H1 (cell line): Measurements from ENCODE around the gene NPFFR1. TPM values are rescaled to one million over a fixed set of nuclear protein-coding genes. Genes with fewer than 3 reads are reported as not detected.

Source experiments
- CTCF ChIA-PET: fragments of 300-600 bp; sonication (Branson Sonifier 250); formaldehyde crosslinking; loops from one replicate; lab custom pipeline; 2021; ENCODE audit not compliant: partially characterized antibody; lab: Charles Lee
- POLR2A ChIA-PET: fragments of 300-600 bp; sonication (Branson Sonifier 250); formaldehyde crosslinking; loops from one replicate; lab custom pipeline; 2021; ENCODE audit warnings: inconsistent platforms; ENCODE audit not compliant: partially characterized antibody; lab: Charles Lee
- DNase-seq, 2 experiments: peaks; one replicate each; pipeline versions ENCODE4 v3.0.0 to v3.0.0-alpha.2; 2010 to 2022; ENCODE audit warnings: low spot score in 2 of 2, low read depth in 1 of 2, mixed read lengths in 1 of 2
- FAIRE-seq: peaks from 2 replicates; lab custom pipeline; 2011; peaks lifted over from hg19 to GRCh38; lab: Jason Lieb, UNC
- H2AFZ ChIP-seq: 2 replicates; pipeline ENCODE4 v1.8.1; 2012; ENCODE audit warnings: low read length, inconsistent platforms
- H2AK5ac ChIP-seq: 2 replicates; pipeline ENCODE4 v1.6.1; 2013; ENCODE audit warnings: low read depth, low read length
- H2BK120ac ChIP-seq: replicated peaks from 2 replicates; pipeline ENCODE3; 2013; ENCODE audit warnings: low read depth, low read length, inconsistent platforms
- H2BK12ac ChIP-seq: 2 replicates; pipeline ENCODE4 v1.6.1; 2013; ENCODE audit warnings: low read depth, low read length
- H2BK15ac ChIP-seq: 2 replicates; pipeline ENCODE4 v1.6.1; 2013; ENCODE audit warnings: low read length
- H2BK20ac ChIP-seq: 2 replicates; pipeline ENCODE4 v1.6.1; 2013; ENCODE audit warnings: low read length
- H2BK5ac ChIP-seq: 2 replicates; pipeline ENCODE4 v1.6.1; 2013; ENCODE audit warnings: low read depth, low read length
- H3K14ac ChIP-seq: 2 replicates; pipeline ENCODE4 v1.6.1; 2013; ENCODE audit warnings: inconsistent platforms; ENCODE audit not compliant: insufficient read length
- H3K18ac ChIP-seq: 2 replicates; pipeline ENCODE4 v1.6.1; 2013; ENCODE audit warnings: low read length; ENCODE audit errors: extremely low read depth
- H3K23ac ChIP-seq: 2 replicates; pipeline ENCODE4 v1.6.1; 2013; ENCODE audit warnings: inconsistent platforms; ENCODE audit not compliant: insufficient read length
- H3K23me2 ChIP-seq: 2 replicates; pipeline ENCODE4 v1.6.1; 2013; ENCODE audit warnings: low read depth, low read length
- H3K27ac ChIP-seq: 2 replicates; pipeline ENCODE4 v1.6.1; 2011; ENCODE audit warnings: low read depth, low read length, inconsistent platforms
- H3K27me3 ChIP-seq, 4 experiments: replicated peaks in 1 of 4; 1 replicate in 1 of 4; 2 replicates in 3 of 4; pipeline versions ENCODE4 v1.6.1 to v1.8.1; 2011 to 2013; ENCODE audit warnings: low read length in 3 of 4, mild to moderate bottlenecking in 3 of 4, inconsistent platforms in 2 of 4, mixed read lengths in 2 of 4, moderate library complexity in 1 of 4; ENCODE audit not compliant: control insufficient read depth in 3 of 4, insufficient read depth in 3 of 4; ENCODE audit errors: extremely low read depth in 1 of 4
- H3K36me3 ChIP-seq, 4 experiments: 2 replicates each; pipeline versions ENCODE4 v1.6.1 to v1.8.1; 2011 to 2013; ENCODE audit warnings: mild to moderate bottlenecking in 4 of 4, low read length in 3 of 4, moderate library complexity in 2 of 4, control low read depth in 1 of 4, inconsistent platforms in 1 of 4; ENCODE audit not compliant: insufficient read depth in 4 of 4, control insufficient read depth in 2 of 4
- H3K4ac ChIP-seq: replicated peaks from 2 replicates; pipeline ENCODE3; 2013; ENCODE audit warnings: low read length, low read depth, mixed read lengths, inconsistent platforms; ENCODE audit not compliant: insufficient read length
- H3K4me1 ChIP-seq, 4 experiments: replicated peaks in 1 of 4; 1 replicate in 1 of 4; 2 replicates in 3 of 4; pipeline versions ENCODE4 v1.6.1 to v1.8.1; 2011 to 2013; ENCODE audit warnings: low read length in 3 of 4, inconsistent platforms in 2 of 4, mixed read lengths in 1 of 4; ENCODE audit not compliant: insufficient read depth in 4 of 4, control insufficient read depth in 3 of 4
- H3K4me2 ChIP-seq, 2 experiments: 2 replicates each; pipeline versions ENCODE4 v1.6.1 to v1.8.1; 2011 to 2013; ENCODE audit warnings: low read depth in 2 of 2, low read length in 2 of 2, control low read depth in 1 of 2, inconsistent platforms in 1 of 2, mild to moderate bottlenecking in 1 of 2; ENCODE audit not compliant: insufficient read depth in 1 of 2
- H3K4me3 ChIP-seq, 4 experiments: fragments of 200-600, 300-600 bp in 1 of 4; sonication (generic), shearing (Covaris generic), sonication (Bioruptor Twin) in 1 of 4; 2 replicates each; pipeline versions ENCODE4 v1.5.1 to v1.8.1; 2011 to 2016; ENCODE audit warnings: low read length in 4 of 4, low read depth in 3 of 4, control low read depth in 2 of 4, inconsistent platforms in 2 of 4, mild to moderate bottlenecking in 2 of 4, mixed read lengths in 1 of 4, moderate library complexity in 1 of 4; ENCODE audit not compliant: insufficient read depth in 2 of 4; ENCODE audit errors: extremely low read depth in 1 of 4
- H3K56ac ChIP-seq: replicated peaks from 2 replicates; pipeline ENCODE3; 2013; ENCODE audit warnings: low read depth, mild to moderate bottlenecking, mixed read lengths, low read length, inconsistent platforms; ENCODE audit not compliant: insufficient read length
- H3K79me1 ChIP-seq: 2 replicates; pipeline ENCODE4 v1.6.1; 2013; ENCODE audit warnings: low read depth, low read length, control low read depth
- H3K79me2 ChIP-seq, 2 experiments: 2 replicates each; pipeline versions ENCODE4 v1.6.1 to v1.8.1; 2012 to 2013; ENCODE audit warnings: low read length in 2 of 2, mild to moderate bottlenecking in 2 of 2, inconsistent platforms in 1 of 2; ENCODE audit not compliant: insufficient read depth in 2 of 2, control insufficient read depth in 1 of 2
- H3K9ac ChIP-seq, 4 experiments: replicated peaks in 1 of 4; 1 replicate in 1 of 4; 2 replicates in 3 of 4; pipeline versions ENCODE4 v1.6.1 to v1.8.1; 2011 to 2013; ENCODE audit warnings: low read depth in 3 of 4, low read length in 3 of 4, control low read depth in 2 of 4, mild to moderate bottlenecking in 2 of 4, moderate library complexity in 2 of 4, inconsistent platforms in 1 of 4; ENCODE audit errors: extremely low read depth in 1 of 4
- H3K9me3 ChIP-seq, 2 experiments: 2 replicates each; pipeline versions ENCODE4 v1.6.1 to v1.8.1; 2012 to 2013; ENCODE audit warnings: mild to moderate bottlenecking in 2 of 2, moderate library complexity in 2 of 2, control low read depth in 1 of 2, inconsistent platforms in 1 of 2, low read depth in 1 of 2, low read length in 1 of 2, mixed read lengths in 1 of 2; ENCODE audit not compliant: insufficient read depth in 2 of 2
- H4K20me1 ChIP-seq, 2 experiments: replicated peaks in 1 of 2; 2 replicates each; pipeline versions ENCODE3 to v1.8.1; 2011 to 2013; ENCODE audit warnings: inconsistent platforms in 2 of 2, low read length in 2 of 2, mild to moderate bottlenecking in 1 of 2; ENCODE audit not compliant: insufficient read depth in 2 of 2, control insufficient read depth in 1 of 2
- H4K5ac ChIP-seq: 2 replicates; pipeline ENCODE4 v1.6.1; 2013; ENCODE audit warnings: low read length, low read depth, mixed read lengths, inconsistent platforms; ENCODE audit not compliant: insufficient read length
- H4K8ac ChIP-seq: 2 replicates; pipeline ENCODE4 v1.8.0; 2013; ENCODE audit warnings: mild to moderate bottlenecking, moderate library complexity, low read length, inconsistent platforms; ENCODE audit not compliant: insufficient read depth; ENCODE audit errors: extremely low read depth
- H4K91ac ChIP-seq: replicated peaks from 2 replicates; pipeline ENCODE3; 2013; ENCODE audit warnings: low read length, mixed read lengths, inconsistent platforms; ENCODE audit not compliant: insufficient read length
- CBX5 ChIP-seq: fragments of 300-800, 300-1000 bp; sonication (generic); IDR thresholded peaks from 2 replicates; pipeline ENCODE4 v1.7.1; 2016; ENCODE audit warnings: antibody characterized with exemption, low read length, low read depth
- KDM4A ChIP-seq: IDR thresholded peaks from one replicate; pipeline ENCODE4 v1.7.1; 2012; ENCODE audit warnings: low read depth, mild to moderate bottlenecking, moderate library complexity, low read length, inconsistent platforms; ENCODE audit not compliant: severe bottlenecking
- MAFK ChIP-seq: IDR thresholded peaks from 2 replicates; pipeline ENCODE4 v1.6.1; 2012; ENCODE audit warnings: low read depth, mild to moderate bottlenecking, improper control_type of control experiment, low read length
- POLR2AphosphoS5 ChIP-seq: IDR thresholded peaks from 2 replicates; pipeline ENCODE4 v1.6.1; 2011; ENCODE audit warnings: low read depth, low read length
- RXRA ChIP-seq: IDR thresholded peaks from 2 replicates; pipeline ENCODE4 v1.6.1; 2011; ENCODE audit warnings: low read depth, mild to moderate bottlenecking, low read length, moderate library complexity; ENCODE audit not compliant: insufficient read depth
- SIRT6 ChIP-seq: IDR thresholded peaks from one replicate; pipeline ENCODE4 v1.7.1; 2012; ENCODE audit warnings: low read length, inconsistent platforms
- SUZ12 ChIP-seq: fragments of 200-600 bp; sonication (generic); IDR thresholded peaks from 2 replicates; pipeline ENCODE4 v1.6.1; 2012; ENCODE audit warnings: mild to moderate bottlenecking, inconsistent platforms, low read length, moderate library complexity, mixed read lengths
- TEAD4 ChIP-seq: IDR thresholded peaks from 2 replicates; pipeline ENCODE4 v1.6.1; 2012; ENCODE audit warnings: low read depth, low read length, inconsistent platforms, mixed read lengths
- ZNF274 ChIP-seq: IDR thresholded peaks from 2 replicates; pipeline ENCODE4 v1.7.0; 2012; ENCODE audit warnings: low read length, borderline replicate concordance; ENCODE audit errors: extremely low read depth
- WGBS, 2 experiments: shearing (Covaris generic) in 1 of 2; methylation state at CpG; one replicate each; pipeline versions ENCODE4 v1.1.6 to v1.1.7; 2013 to 2015; ENCODE audit warnings: low lambda C conversion rate in 2 of 2, mixed read lengths in 2 of 2, inconsistent platforms in 1 of 2, low coverage in 1 of 2, missing lambda C conversion rate in 1 of 2; ENCODE audit not compliant: insufficient replicate concordance in 2 of 2, insufficient coverage in 1 of 2, insufficient read length in 1 of 2; ENCODE audit errors: extremely low coverage in 1 of 2, missing lambda C conversion rate in 1 of 2; 5-methylcytosine and 5-hydroxymethylcytosine counted together
- polyA plus RNA-seq, 7 experiments: library from polyadenylated mRNA; depleted of rRNA in 3 of 7; stranded (reverse) in 5 of 7; unstranded in 2 of 7; fragments of >200 nt in 5 of 7; fragments of 200-250 nt in 2 of 7; gene quantifications; 1 replicate in 5 of 7; 2 replicates in 1 of 7; 4 replicates in 1 of 7; pipeline versions ENCODE4 v1.2.1 to v1.2.3, GENCODE V29; 2011 to 2013; ENCODE audit warnings: missing spikeins in 2 of 7, mixed read lengths in 2 of 7
- total RNA-seq: library from RNA; stranded (reverse); fragmentation: NEBNext Ultra II Directional; extraction: Animal tissue kit (Norgen Biotek cat#: 25700); gene quantifications from 2 replicates; pipeline ENCODE4 v1.2.1, GENCODE V29; 2021
- TF ChIP-seq, protein P1 (sequence below): IDR thresholded peaks from 2 replicates; pipeline ENCODE4 v1.6.1; 2011; ENCODE audit warnings: low read length, improper control_type of control experiment

NPFFR1 gene
- total and polyA plus RNA-seq, 2 of the 8 experiments (the other 6 are each of a cell fraction or from before 2014, with no cell fraction given) = 0.02 to 0.06 TPM

- H3K56ac ChIP-seq = no peak overlapping the region
- ChIA-PET CTCF (interaction anchor here (0.6 to 2.8 kb wide), 4 partner anchors 11 to 522 kb away, joined by 3 to 9 read pairs (median 4); no protein-coding TSS in a partner anchor), POLR2A (no interaction called here)
- H3K4me3 ChIP-seq = no peak overlapping the region
- H4K5ac ChIP-seq = no peak overlapping the region
- H2BK12ac ChIP-seq = no peak overlapping the region
- H3K27me3 ChIP-seq = no peaks in the 10 kb centered on the region
- H3K36me3 ChIP-seq = no peaks in the 10 kb centered on the region
- H3K9me3 ChIP-seq = no peaks in the 10 kb centered on the region
- no peak overlapping the region for H2AFZ ChIP-seq
- H2BK5ac ChIP-seq = no peak overlapping the region
- H3K18ac ChIP-seq = no peak overlapping the region
- H2AK5ac ChIP-seq = no peak overlapping the region
- no peak overlapping the region for H3K9ac ChIP-seq
- H3K79me1 ChIP-seq = no peaks in the 10 kb centered on the region
- H4K91ac ChIP-seq = no peak overlapping the region
- H2BK20ac ChIP-seq = no peak overlapping the region
- H3K79me2 ChIP-seq = no peaks in the 10 kb centered on the region
- H3K14ac ChIP-seq = no peak overlapping the region
- H2BK15ac ChIP-seq = no peak overlapping the region
- no peak overlapping the region for H4K8ac ChIP-seq
- peaks cover 0 to 2% of the 10 kb centered on the region in 2 experiments for H4K20me1 ChIP-seq
- TF ChIP-seq SUZ12 (no peak), TEAD4 (no peak), MAFK (no peak), POLR2AphosphoS5 (no peak), KDM4A (no peak), ZNF274 (no peak), RXRA (no peak), CBX5 (no peak), SIRT6 (no peak)
- TF ChIP-seq, protein P1, sequence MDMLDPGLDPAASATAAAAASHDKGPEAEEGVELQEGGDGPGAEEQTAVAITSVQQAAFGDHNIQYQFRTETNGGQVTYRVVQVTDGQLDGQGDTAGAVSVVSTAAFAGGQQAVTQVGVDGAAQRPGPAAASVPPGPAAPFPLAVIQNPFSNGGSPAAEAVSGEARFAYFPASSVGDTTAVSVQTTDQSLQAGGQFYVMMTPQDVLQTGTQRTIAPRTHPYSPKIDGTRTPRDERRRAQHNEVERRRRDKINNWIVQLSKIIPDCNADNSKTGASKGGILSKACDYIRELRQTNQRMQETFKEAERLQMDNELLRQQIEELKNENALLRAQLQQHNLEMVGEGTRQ = no peak
- H3K23me2 ChIP-seq = no peaks in the 10 kb centered on the region
- H3K27ac ChIP-seq = no peak overlapping the region
- no peak for FAIRE-seq
- 91% methylated on average over 19 of the region's 19 CpGs; no CpG with 5 or more reads in 1 of the 2 experiments for WGBS, 2 experiments
- H2BK120ac ChIP-seq = no peak overlapping the region
- no peak overlapping the region for H3K4ac ChIP-seq
- H3K23ac ChIP-seq = no peak overlapping the region
- DNase-seq = no peak
- H3K4me1 ChIP-seq = no peaks in the 10 kb centered on the region
- no peak overlapping the region for H3K4me2 ChIP-seq
Measured at GRCh38 chr10:70308121-70309060, 24.6 kb upstream of the NPFFR1 start.
